Glutamatergic neuron (in vitro differentiated cells): Measurements from ENCODE around the gene HAUS2. TPM values are rescaled to one million over a fixed set of nuclear protein-coding genes. Genes with fewer than 3 reads are reported as not detected.

Experiments used
- DNase-seq: peaks from one replicate; pipeline ENCODE4 v3.0.0; 2022
- H3K27ac Mint-ChIP-seq: one replicate; pipeline ENCODE4 v1.8.0; 2020; ENCODE audit warnings: mild to moderate bottlenecking, mixed read lengths, inconsistent platforms; ENCODE audit not compliant: unreplicated experiment
- H3K27me3 Mint-ChIP-seq: one replicate; pipeline ENCODE4 v1.8.0; 2020; ENCODE audit warnings: mild to moderate bottlenecking, moderate library complexity, mixed read lengths, inconsistent platforms; ENCODE audit not compliant: unreplicated experiment
- H3K36me3 Mint-ChIP-seq: one replicate; pipeline ENCODE4 v1.8.0; 2020; ENCODE audit warnings: mild to moderate bottlenecking, mixed read lengths, inconsistent platforms; ENCODE audit not compliant: unreplicated experiment
- H3K4me1 Mint-ChIP-seq: one replicate; pipeline ENCODE4 v1.8.0; 2020; ENCODE audit warnings: mild to moderate bottlenecking, low read depth, mixed read lengths, inconsistent platforms; ENCODE audit not compliant: unreplicated experiment
- H3K4me3 Mint-ChIP-seq: one replicate; pipeline ENCODE4 v1.8.0; 2020; ENCODE audit warnings: mild to moderate bottlenecking, mixed read lengths, inconsistent platforms; ENCODE audit not compliant: unreplicated experiment
- H3K9me3 Mint-ChIP-seq: one replicate; pipeline ENCODE4 v1.8.0; 2020; ENCODE audit warnings: mild to moderate bottlenecking, moderate library complexity, mixed read lengths, inconsistent platforms; ENCODE audit not compliant: unreplicated experiment
- CTCF ChIP-seq: fragments of 200-600 bp; sonication (generic); IDR thresholded peaks from one replicate; pipeline ENCODE4 v1.5.0; 2021; ENCODE audit not compliant: partially characterized antibody, unreplicated experiment
- total RNA-seq: library from RNA; stranded (reverse); fragmentation: NEBNext Ultra II Directional; extraction: Animal tissue kit (Norgen Biotek cat#: 25700); gene quantifications from one replicate; pipeline ENCODE4 v1.2.1, GENCODE V29; 2021; ENCODE audit not compliant: unreplicated experiment

Gene HAUS2
- total RNA-seq, 1 donor from 2014 or later, result 24.5 TPM

GRCh38 chr15:42523331-42523730 is 25.3 kb upstream of the HAUS2 start:
- Mint-ChIP-seq H3K27me3 (no peaks in the 10 kb centered on the region), H3K9me3 (no peaks in the 10 kb centered on the region), H3K27ac (no peak overlapping the region), H3K4me1 (no peaks in the 10 kb centered on the region), H3K4me3 (no peak overlapping the region), H3K36me3 (no peaks in the 10 kb centered on the region)
- no peak for DNase-seq
- TF ChIP-seq CTCF, result no peak

GRCh38 chr15:42528970-42529369 is 19.7 kb upstream of the HAUS2 start:
- no peak for DNase-seq
- Mint-ChIP-seq H3K27ac (no peak overlapping the region), H3K9me3 (no peaks in the 10 kb centered on the region), H3K4me3 (no peak overlapping the region), H3K4me1 (no peaks in the 10 kb centered on the region), H3K36me3 (no peaks in the 10 kb centered on the region), H3K27me3 (no peaks in the 10 kb centered on the region)
- no peak for TF ChIP-seq CTCF

GRCh38 chr15:42533246-42533645 is 15.4 kb upstream of the HAUS2 start:
- TF ChIP-seq CTCF, result no peak
- no peaks in the 10 kb centered on the region for H3K9me3 Mint-ChIP-seq
- no peak for DNase-seq
- H3K36me3 Mint-ChIP-seq, result no peaks in the 10 kb centered on the region
- no peaks in the 10 kb centered on the region for H3K4me1 Mint-ChIP-seq
- H3K27ac Mint-ChIP-seq, result no peak overlapping the region
- no peaks in the 10 kb centered on the region for H3K27me3 Mint-ChIP-seq
- H3K4me3 Mint-ChIP-seq, result no peak overlapping the region

GRCh38 chr15:42544853-42545629 is 3.6 kb upstream of the HAUS2 start:
- no peak overlapping the region for H3K27ac Mint-ChIP-seq

More at GRCh38 chr15:42544853-42545629, 3.6 kb upstream of the HAUS2 start:
- no peak for DNase-seq
- peaks cover 16% of the 10 kb centered on the region for H3K4me1 Mint-ChIP-seq
- H3K27me3 Mint-ChIP-seq, result peaks cover 12% of the 10 kb centered on the region
- peaks cover 4% of the 10 kb centered on the region for H3K9me3 Mint-ChIP-seq
- H3K4me3 Mint-ChIP-seq, result no peak overlapping the region
- H3K36me3 Mint-ChIP-seq, result no peaks in the 10 kb centered on the region
- no peak for TF ChIP-seq CTCF
